ENCODE data around the gene EBI3. TPM values are rescaled to one million over a fixed set of nuclear protein-coding genes. Genes with fewer than 3 reads are reported as not detected.

The EBI3 gene
- total and polyA plus RNA-seq, 2 of the 8 experiments (the other 6 are each of a cell fraction or from before 2014, with no cell fraction given) = 0.99 to 8.4 TPM

DNA sequence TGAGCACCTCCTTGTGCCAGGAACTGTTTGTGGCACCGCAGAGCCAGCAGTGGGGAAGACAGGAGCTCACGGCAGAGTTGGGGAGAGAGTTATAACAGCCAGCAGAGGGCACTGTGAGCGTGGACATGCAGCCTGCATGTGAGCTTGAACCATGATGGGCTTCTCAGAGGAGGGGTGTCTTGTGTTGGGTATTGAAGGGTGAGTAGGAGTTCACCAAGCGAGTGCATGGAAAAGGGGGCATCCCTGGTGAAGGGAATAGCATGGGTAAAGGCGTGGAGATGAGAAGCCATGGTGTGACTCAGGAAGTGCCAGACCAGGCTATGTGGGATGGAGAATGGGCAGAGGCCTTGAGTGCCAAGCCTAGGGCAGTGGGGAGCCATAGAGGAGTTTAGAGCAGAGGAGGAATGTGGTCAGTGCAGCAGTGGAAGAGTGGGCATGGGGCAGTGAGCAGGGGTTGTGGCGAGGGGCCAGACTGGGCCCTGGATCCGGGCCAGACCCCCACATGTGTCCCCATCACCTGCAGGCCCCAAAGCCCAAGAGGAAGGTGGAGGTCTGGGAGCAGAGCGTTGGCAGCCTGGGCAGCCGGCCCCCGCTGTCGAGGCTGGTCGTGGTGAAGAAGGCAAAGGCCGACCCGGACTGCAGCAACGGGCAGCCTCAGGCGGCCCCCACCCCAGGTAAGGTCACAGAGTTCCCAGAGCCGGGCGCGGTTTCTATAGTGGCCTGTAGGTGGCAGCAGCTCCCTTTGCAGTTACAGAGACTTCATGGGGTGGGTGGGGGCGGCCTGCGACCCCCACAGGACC is 38.0 kb downstream of the EBI3 start (continued):
- TF ChIP-seq, protein P1, sequence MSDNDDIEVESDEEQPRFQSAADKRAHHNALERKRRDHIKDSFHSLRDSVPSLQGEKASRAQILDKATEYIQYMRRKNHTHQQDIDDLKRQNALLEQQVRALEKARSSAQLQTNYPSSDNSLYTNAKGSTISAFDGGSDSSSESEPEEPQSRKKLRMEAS (IDR thresholded peaks at IDR 0.05) = peak; percentile 13; the same call in 1 of the 2 replicates
- TF ChIP-seq SP4 (IDR thresholded peaks at IDR 0.05; ENCODE audit: low read length) (no peak), JUN (IDR thresholded peaks at IDR 0.05; ENCODE audit: low read depth, low read length) (0 out of 2 replicates have a peak, but pooled peaks have one; percentile 3), KDM1A (IDR thresholded peaks at IDR 0.05; ENCODE audit: borderline replicate concordance, low read length) (peak; percentile 87), RAD21 (IDR thresholded peaks at IDR 0.05 in 1 of 2, conservative IDR thresholded peaks at IDR 0.05 in 1 of 2; ENCODE audit: low read depth in 2 of 2, low read length in 2 of 2) (peak; percentile 87 to 88)

Data from H1 (cell line).